HS-27A (cell line): Measurements from ENCODE around the gene CDC42EP3.
A peak's percentile ranks its signal among the peaks of the same experiment; 100 is the strongest.

Source experiments
- DNase-seq: peaks from one replicate; pipeline ENCODE4 v3.0.0-alpha.2; 2012; ENCODE audit warnings: low read depth, missing footprints

The CDC42EP3 gene

DNA sequence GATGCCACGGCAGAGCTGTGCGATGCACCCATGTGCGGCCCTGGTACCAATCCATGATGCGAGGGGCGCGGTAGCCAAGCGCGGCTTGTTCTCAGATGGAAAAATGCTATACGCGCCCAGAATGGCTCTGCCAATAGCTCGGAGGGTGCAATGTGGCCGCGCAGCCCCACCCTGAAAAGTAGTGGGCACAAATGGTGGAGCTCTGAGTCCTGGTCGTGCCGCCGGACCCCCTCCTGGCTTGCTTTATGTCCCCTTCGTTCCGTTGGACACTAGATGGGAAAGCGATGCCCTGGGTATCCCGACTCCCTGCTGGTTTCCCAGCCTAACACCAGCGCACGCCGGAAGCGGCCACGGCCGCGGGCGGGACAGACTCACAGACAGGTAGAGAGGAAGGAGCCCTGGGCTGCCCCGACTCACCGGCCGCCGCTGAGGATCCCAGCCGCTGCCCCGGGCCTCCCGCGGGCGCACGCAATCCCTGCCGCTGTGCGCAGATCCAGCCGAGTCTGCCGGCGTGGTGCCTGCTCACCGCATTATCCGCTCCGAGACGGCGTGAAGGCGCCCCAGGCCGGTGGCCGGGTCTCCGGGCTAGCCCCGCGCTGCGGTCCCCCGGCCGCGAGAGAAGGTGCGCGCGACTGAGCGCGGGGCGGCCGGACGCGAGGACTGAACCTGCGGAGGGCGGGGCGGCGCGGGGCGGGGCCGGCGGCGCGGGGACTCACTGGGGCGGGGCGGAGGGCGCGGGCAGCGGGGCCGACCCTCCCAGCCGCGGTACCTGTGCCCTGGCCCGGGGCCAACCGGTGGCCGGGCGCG is at the start of gene CDC42EP3:
CDC42EP3 (minus strand) TSS at position 634 of the 807 bp plus-strand sequence. CDS start 25,055 bp downstream, outside the sequence.
- DNase-seq, result no peak

DNA sequence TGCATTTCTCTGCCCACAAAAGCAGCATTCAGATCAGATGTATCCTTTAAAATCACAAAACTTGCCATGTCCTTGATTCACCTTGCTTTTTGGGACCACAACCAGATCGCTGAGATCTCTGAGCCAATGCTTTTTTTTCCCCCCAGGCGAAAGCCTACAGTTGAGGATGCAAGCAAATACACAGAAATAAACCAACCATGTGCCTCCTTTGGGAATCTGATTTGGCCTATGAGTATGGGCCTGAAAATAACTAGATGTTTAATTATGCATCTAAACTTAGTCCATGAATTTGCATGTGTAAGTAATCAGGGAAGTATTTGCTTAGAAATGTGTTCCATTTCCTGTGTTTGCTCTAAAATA is 49.7 kb upstream of the CDC42EP3 start:
- no peak for DNase-seq

GRCh38 chr2:37720533-37721200 is 49.2 kb upstream of the CDC42EP3 start:
- no peak for DNase-seq

DNA sequence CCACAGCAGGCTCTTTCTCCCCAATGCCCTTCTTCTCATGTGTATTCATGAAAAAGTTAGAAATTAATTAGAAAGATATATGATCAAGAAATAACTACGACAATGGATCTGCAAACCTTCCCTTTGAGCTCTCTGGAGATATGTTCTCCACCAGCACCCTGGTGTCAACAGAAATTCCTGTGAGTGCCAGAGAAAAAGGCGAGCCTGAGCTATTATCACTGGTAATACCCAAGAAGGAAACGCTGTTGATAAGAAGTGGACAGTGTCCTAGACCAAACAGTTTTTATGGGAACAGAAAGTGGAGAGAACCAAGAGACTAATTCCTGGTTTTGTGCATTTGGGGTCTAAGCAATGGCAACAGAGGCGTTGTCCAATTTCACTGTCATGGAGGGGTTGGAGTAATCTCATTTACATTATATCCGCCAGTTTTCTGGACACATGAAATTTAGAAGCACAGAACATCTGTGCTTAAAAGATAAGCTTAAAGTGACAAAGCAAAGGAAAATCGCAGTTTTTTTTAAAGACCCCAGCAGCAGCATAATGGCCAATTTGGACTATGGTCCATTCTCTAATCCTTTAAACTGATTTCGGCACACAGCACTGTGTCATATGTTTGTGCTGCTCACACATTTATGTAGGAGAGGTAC is 47.2 kb upstream of the CDC42EP3 start:
- no peak for DNase-seq

DNA sequence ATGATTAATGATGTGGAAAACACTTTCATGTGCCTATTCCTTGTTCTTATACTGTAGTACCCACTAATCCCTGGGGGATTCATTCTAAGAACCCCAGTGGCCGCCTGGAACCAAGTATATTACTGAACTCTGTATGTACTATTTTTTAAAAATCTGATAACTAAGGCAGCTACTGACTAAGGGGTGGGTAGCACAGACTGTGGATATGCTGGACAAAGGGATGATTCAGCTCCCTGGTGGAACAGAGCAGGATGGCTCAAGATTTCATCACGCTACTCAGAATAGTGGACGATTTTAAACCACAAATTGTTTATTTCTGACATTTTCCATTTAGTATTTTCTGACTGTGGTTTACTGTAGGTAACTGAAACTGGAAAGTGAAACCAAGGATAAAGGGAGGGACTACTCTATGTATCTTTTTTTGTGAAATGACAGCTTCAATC is 41.8 kb upstream of the CDC42EP3 start:
- DNase-seq, result peak; percentile 67

DNA sequence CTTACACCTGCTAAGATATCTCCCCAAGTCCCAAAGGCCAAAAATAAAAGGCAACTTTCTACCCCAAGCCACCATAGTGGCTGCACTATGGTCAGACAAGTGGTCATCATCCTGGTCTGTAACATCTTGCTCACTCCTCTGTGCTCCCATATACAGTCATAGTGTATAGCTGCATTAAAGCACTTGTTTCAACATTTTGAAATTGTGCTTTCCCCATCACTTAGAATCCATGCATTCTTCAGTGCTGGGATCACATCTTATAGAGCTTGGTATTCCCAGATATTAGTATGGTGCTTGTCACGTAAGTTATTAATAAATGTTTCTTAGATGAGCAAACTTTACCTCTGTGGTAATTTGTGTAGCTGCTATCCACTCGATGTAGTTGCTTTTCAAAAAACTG is 40.4 kb upstream of the CDC42EP3 start:
- DNase-seq, result peak; percentile 67

DNA sequence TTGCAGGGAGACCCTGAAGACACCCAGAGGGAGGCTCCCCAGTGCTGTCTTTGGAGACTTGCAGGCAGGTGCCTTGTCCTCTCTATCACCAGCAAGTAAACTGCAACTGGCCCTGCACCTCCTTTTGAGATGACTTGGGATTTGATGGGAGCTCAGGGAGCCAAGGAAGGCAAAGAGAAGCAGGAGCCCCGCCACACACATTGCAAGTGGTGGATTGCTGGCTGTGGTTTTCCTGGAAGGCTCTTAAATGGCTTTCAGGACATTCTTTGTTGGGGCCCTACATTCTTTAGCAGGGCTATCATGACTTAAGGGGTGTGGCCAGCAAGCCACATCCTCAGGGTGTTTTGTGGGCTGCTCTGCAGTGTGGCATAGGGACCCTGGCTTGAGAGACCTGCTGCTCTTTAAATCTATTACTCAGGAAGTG is 39.9 kb upstream of the CDC42EP3 start:
- DNase-seq, result peak; percentile 92

DNA sequence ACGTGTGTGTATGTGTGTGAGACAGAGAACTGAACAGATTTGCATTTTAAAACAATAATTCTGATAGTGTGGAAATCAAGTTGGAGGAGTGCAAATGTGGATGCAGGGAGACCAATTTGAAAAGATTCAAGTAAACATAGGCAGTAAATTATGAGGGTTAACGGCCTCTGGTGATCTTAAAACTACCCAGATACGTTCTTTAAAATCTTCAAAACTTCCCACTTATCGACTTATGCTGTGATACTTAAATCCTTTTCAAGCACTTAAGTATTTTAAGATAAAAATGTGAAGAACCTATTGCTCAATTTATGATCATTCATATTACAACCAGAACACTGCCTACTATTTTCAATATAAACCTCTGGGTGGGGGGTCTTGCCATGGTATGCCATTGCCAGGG is 37.7 kb upstream of the CDC42EP3 start:
- DNase-seq, result no peak

DNA sequence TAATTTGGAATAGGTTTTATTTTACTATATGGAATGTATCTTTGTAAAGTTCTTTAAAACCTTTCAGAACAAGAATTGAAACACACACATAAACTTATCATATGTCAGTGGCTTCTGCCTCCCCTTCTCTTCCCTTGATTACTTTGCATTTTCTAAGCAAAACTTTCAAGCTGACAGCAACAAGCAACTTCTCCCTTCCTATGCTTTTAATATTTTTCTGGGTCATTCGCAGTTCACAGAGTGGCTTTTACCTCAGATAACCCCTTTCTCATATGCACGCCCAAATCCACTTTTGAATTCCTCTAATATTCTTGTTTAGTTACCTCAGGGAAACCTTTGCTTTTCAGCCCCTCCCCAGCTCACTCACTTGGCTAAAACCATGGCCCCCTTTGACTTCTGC is 36.7 kb upstream of the CDC42EP3 start:
- no peak for DNase-seq

- no peak for DNase-seq
These were observed 36.0 kb upstream of the CDC42EP3 start for GRCh38 chr2:37707393-37707792.

GRCh38 chr2:37706334-37707183 is 35.1 kb upstream of the CDC42EP3 start:
- no peak for DNase-seq

GRCh38 chr2:37705191-37705590 is 33.7 kb upstream of the CDC42EP3 start:
- no peak for DNase-seq

DNA sequence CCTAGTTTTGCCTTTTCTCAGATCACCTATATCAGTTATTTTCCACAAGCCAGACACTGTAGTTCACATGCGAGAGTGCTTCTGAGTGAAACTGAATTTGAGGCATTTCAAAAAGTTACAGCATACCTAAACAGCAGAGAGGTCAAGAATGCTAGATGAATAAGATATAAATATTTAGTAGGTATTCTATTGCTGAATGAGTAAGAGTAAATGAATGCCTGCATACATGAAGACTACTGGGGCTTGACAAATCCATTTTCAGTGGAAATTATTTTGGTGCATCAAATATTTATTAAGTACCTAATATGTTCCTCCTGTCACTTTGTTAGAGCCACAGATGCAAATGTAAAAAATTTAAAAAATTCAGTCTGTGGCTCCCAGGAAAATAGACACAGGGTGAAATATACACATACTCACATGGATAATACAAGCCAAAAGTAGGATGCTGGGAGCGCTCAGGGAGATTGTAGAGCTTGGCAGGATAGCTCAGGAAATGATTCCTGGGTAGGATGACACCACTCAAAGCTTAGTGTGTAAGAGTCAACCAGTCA is 27.6 kb upstream of the CDC42EP3 start:
- DNase-seq, result no peak

DNA sequence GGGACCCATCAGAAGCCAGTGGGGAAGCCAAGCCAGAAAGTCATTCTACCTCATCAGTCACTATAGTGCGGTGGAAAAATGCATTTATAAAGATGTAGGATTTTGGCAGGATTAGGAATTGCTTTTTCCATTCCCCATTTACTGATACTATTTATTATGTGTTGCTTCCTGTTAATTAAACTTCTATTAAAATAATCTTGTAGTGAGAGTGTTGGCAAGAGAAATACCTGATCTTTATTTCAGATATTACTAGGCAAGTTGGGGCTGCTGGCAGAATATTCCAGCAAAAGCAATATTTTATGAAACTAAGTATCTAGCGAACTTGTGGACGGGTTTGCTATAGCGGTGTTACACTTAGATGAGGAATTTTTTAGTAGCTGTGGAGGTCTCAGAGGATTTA is 23.9 kb upstream of the CDC42EP3 start:
- DNase-seq, result no peak

DNA sequence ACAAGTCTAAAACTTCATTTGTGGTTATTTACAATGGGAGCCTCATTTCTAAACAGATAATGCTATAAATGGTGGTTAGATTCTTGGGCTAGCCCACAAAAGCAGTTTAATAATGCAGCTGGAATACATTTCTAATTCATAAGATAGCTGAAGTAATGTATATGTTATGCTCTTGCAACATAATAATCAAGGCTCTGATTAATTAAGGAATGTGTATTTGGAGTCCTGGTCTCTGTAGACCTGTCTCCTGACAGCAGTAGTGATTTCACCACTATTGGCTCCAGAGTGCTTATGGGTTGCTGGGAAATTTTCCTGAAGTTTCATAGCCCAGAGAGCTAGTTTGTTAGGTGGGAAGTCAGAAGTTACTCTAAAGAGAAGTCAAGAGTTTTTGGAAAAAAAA is 21.3 kb upstream of the CDC42EP3 start:
- DNase-seq, result no peak

- no peak for DNase-seq
These were observed 18.3 kb upstream of the CDC42EP3 start for GRCh38 chr2:37689751-37690150.

DNA sequence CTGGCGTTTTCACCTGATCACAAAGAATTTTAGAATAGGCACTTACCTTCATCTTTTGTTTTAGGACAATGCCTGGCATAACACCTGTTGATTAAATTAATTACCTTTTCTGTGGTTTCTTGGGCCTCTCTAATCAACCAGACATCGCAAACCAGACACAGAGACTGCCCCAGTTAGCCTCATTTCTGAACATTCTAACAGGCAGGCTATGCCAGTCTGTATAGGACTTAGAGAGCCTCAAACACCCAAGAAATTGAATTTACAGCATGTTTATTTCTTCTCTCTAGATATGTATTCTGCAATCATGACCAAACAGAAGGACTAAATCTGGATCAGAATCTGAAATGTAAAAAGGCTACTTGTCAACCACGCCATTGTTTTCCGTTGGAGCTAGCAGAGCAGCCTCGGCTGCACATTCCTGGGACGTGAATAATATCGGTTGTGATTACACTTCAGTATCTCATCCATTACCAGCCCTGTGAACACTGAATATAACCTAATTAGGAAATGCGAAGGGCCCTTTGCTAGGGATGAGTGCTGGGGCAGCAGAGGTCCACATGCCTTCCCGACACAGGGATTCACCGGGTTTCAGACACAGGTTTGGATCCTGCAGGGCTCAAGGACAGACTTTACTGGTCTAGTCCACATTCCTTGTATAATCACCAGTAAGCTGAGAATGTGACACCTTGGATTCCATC is 17.5 kb upstream of the CDC42EP3 start:
- DNase-seq, result peak; percentile 86

DNA sequence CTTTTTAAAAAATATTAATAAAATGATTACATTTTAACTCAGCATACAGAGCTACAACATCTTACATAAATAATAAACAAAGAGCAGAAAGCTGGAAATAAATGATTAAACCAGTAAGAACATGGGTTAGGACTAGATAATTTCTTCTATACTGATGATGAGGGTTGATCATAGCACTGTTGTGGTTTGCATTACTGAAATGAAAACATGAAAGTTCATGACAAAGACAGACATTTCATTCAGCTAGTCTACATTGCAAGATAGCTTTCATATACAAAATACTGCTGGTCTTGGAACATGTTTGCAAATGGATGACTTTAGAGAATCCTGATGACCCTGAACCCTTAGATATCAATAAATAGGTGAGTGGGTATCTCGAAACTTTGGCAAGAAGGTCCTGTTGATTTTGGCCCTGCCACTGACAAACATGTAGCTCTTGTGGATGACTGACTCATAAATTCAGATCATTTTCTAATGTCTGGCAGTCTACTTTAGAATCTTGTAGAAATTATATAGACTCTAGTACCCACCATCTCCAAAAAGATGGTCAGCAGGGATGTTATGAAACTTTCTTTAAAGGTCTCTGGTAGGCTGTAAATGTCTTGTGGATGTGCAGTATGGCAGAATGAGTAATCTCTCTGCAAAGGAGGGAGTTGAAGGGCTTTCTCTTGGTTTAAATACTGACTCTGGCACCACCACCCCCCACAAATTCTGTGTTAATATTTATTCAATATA is 15.5 kb upstream of the CDC42EP3 start:
- no peak for DNase-seq

- DNase-seq, result no peak
These were observed 13.4 kb upstream of the CDC42EP3 start for GRCh38 chr2:37684809-37685208.
